H1 (cell line): ENCODE data around the gene CHRNA5. TPM values are rescaled to one million over a fixed set of nuclear protein-coding genes. Genes with fewer than 3 reads are reported as not detected.

ENCODE experiments used
- CTCF ChIA-PET: fragments of 300-600 bp; sonication (Branson Sonifier 250); formaldehyde crosslinking; loops from one replicate; lab custom pipeline; 2021; ENCODE audit not compliant: partially characterized antibody; lab: Charles Lee
- POLR2A ChIA-PET: fragments of 300-600 bp; sonication (Branson Sonifier 250); formaldehyde crosslinking; loops from one replicate; lab custom pipeline; 2021; ENCODE audit warnings: inconsistent platforms; ENCODE audit not compliant: partially characterized antibody; lab: Charles Lee
- DNase-seq, 2 experiments: peaks; one replicate each; pipeline versions ENCODE4 v3.0.0 to v3.0.0-alpha.2; 2010 to 2022; ENCODE audit warnings: low spot score in 2 of 2, low read depth in 1 of 2, mixed read lengths in 1 of 2
- FAIRE-seq: peaks from 2 replicates; lab custom pipeline; 2011; peaks lifted over from hg19 to GRCh38; lab: Jason Lieb, UNC
- H2AFZ ChIP-seq: 2 replicates; pipeline ENCODE4 v1.8.1; 2012; ENCODE audit warnings: low read length, inconsistent platforms
- H2AK5ac ChIP-seq: 2 replicates; pipeline ENCODE4 v1.6.1; 2013; ENCODE audit warnings: low read depth, low read length
- H2BK120ac ChIP-seq: replicated peaks from 2 replicates; pipeline ENCODE3; 2013; ENCODE audit warnings: low read depth, low read length, inconsistent platforms
- H2BK12ac ChIP-seq: 2 replicates; pipeline ENCODE4 v1.6.1; 2013; ENCODE audit warnings: low read depth, low read length
- H2BK15ac ChIP-seq: 2 replicates; pipeline ENCODE4 v1.6.1; 2013; ENCODE audit warnings: low read length
- H2BK20ac ChIP-seq: 2 replicates; pipeline ENCODE4 v1.6.1; 2013; ENCODE audit warnings: low read length
- H2BK5ac ChIP-seq: 2 replicates; pipeline ENCODE4 v1.6.1; 2013; ENCODE audit warnings: low read depth, low read length
- H3K14ac ChIP-seq: 2 replicates; pipeline ENCODE4 v1.6.1; 2013; ENCODE audit warnings: inconsistent platforms; ENCODE audit not compliant: insufficient read length
- H3K18ac ChIP-seq: 2 replicates; pipeline ENCODE4 v1.6.1; 2013; ENCODE audit warnings: low read length; ENCODE audit errors: extremely low read depth
- H3K23ac ChIP-seq: 2 replicates; pipeline ENCODE4 v1.6.1; 2013; ENCODE audit warnings: inconsistent platforms; ENCODE audit not compliant: insufficient read length
- H3K23me2 ChIP-seq: 2 replicates; pipeline ENCODE4 v1.6.1; 2013; ENCODE audit warnings: low read depth, low read length
- H3K27ac ChIP-seq: 2 replicates; pipeline ENCODE4 v1.6.1; 2011; ENCODE audit warnings: low read depth, low read length, inconsistent platforms
- H3K27me3 ChIP-seq, 4 experiments: replicated peaks in 1 of 4; 1 replicate in 1 of 4; 2 replicates in 3 of 4; pipeline versions ENCODE4 v1.6.1 to v1.8.1; 2011 to 2013; ENCODE audit warnings: low read length in 3 of 4, mild to moderate bottlenecking in 3 of 4, inconsistent platforms in 2 of 4, mixed read lengths in 2 of 4, moderate library complexity in 1 of 4; ENCODE audit not compliant: control insufficient read depth in 3 of 4, insufficient read depth in 3 of 4; ENCODE audit errors: extremely low read depth in 1 of 4
- H3K36me3 ChIP-seq, 4 experiments: 2 replicates each; pipeline versions ENCODE4 v1.6.1 to v1.8.1; 2011 to 2013; ENCODE audit warnings: mild to moderate bottlenecking in 4 of 4, low read length in 3 of 4, moderate library complexity in 2 of 4, control low read depth in 1 of 4, inconsistent platforms in 1 of 4; ENCODE audit not compliant: insufficient read depth in 4 of 4, control insufficient read depth in 2 of 4
- H3K4ac ChIP-seq: replicated peaks from 2 replicates; pipeline ENCODE3; 2013; ENCODE audit warnings: low read length, low read depth, mixed read lengths, inconsistent platforms; ENCODE audit not compliant: insufficient read length
- H3K4me1 ChIP-seq, 4 experiments: replicated peaks in 1 of 4; 1 replicate in 1 of 4; 2 replicates in 3 of 4; pipeline versions ENCODE4 v1.6.1 to v1.8.1; 2011 to 2013; ENCODE audit warnings: low read length in 3 of 4, inconsistent platforms in 2 of 4, mixed read lengths in 1 of 4; ENCODE audit not compliant: insufficient read depth in 4 of 4, control insufficient read depth in 3 of 4
- H3K4me2 ChIP-seq, 2 experiments: 2 replicates each; pipeline versions ENCODE4 v1.6.1 to v1.8.1; 2011 to 2013; ENCODE audit warnings: low read depth in 2 of 2, low read length in 2 of 2, control low read depth in 1 of 2, inconsistent platforms in 1 of 2, mild to moderate bottlenecking in 1 of 2; ENCODE audit not compliant: insufficient read depth in 1 of 2
- H3K4me3 ChIP-seq, 4 experiments: fragments of 200-600, 300-600 bp in 1 of 4; sonication (generic), shearing (Covaris generic), sonication (Bioruptor Twin) in 1 of 4; 2 replicates each; pipeline versions ENCODE4 v1.5.1 to v1.8.1; 2011 to 2016; ENCODE audit warnings: low read length in 4 of 4, low read depth in 3 of 4, control low read depth in 2 of 4, inconsistent platforms in 2 of 4, mild to moderate bottlenecking in 2 of 4, mixed read lengths in 1 of 4, moderate library complexity in 1 of 4; ENCODE audit not compliant: insufficient read depth in 2 of 4; ENCODE audit errors: extremely low read depth in 1 of 4
- H3K56ac ChIP-seq: replicated peaks from 2 replicates; pipeline ENCODE3; 2013; ENCODE audit warnings: low read depth, mild to moderate bottlenecking, mixed read lengths, low read length, inconsistent platforms; ENCODE audit not compliant: insufficient read length
- H3K79me1 ChIP-seq: 2 replicates; pipeline ENCODE4 v1.6.1; 2013; ENCODE audit warnings: low read depth, low read length, control low read depth
- H3K79me2 ChIP-seq, 2 experiments: 2 replicates each; pipeline versions ENCODE4 v1.6.1 to v1.8.1; 2012 to 2013; ENCODE audit warnings: low read length in 2 of 2, mild to moderate bottlenecking in 2 of 2, inconsistent platforms in 1 of 2; ENCODE audit not compliant: insufficient read depth in 2 of 2, control insufficient read depth in 1 of 2
- H3K9ac ChIP-seq, 4 experiments: replicated peaks in 1 of 4; 1 replicate in 1 of 4; 2 replicates in 3 of 4; pipeline versions ENCODE4 v1.6.1 to v1.8.1; 2011 to 2013; ENCODE audit warnings: low read depth in 3 of 4, low read length in 3 of 4, control low read depth in 2 of 4, mild to moderate bottlenecking in 2 of 4, moderate library complexity in 2 of 4, inconsistent platforms in 1 of 4; ENCODE audit errors: extremely low read depth in 1 of 4
- H3K9me3 ChIP-seq, 2 experiments: 2 replicates each; pipeline versions ENCODE4 v1.6.1 to v1.8.1; 2012 to 2013; ENCODE audit warnings: mild to moderate bottlenecking in 2 of 2, moderate library complexity in 2 of 2, control low read depth in 1 of 2, inconsistent platforms in 1 of 2, low read depth in 1 of 2, low read length in 1 of 2, mixed read lengths in 1 of 2; ENCODE audit not compliant: insufficient read depth in 2 of 2
- H4K20me1 ChIP-seq, 2 experiments: replicated peaks in 1 of 2; 2 replicates each; pipeline versions ENCODE3 to v1.8.1; 2011 to 2013; ENCODE audit warnings: inconsistent platforms in 2 of 2, low read length in 2 of 2, mild to moderate bottlenecking in 1 of 2; ENCODE audit not compliant: insufficient read depth in 2 of 2, control insufficient read depth in 1 of 2
- H4K5ac ChIP-seq: 2 replicates; pipeline ENCODE4 v1.6.1; 2013; ENCODE audit warnings: low read length, low read depth, mixed read lengths, inconsistent platforms; ENCODE audit not compliant: insufficient read length
- H4K8ac ChIP-seq: 2 replicates; pipeline ENCODE4 v1.8.0; 2013; ENCODE audit warnings: mild to moderate bottlenecking, moderate library complexity, low read length, inconsistent platforms; ENCODE audit not compliant: insufficient read depth; ENCODE audit errors: extremely low read depth
- H4K91ac ChIP-seq: replicated peaks from 2 replicates; pipeline ENCODE3; 2013; ENCODE audit warnings: low read length, mixed read lengths, inconsistent platforms; ENCODE audit not compliant: insufficient read length
- CBX5 ChIP-seq: fragments of 300-800, 300-1000 bp; sonication (generic); IDR thresholded peaks from 2 replicates; pipeline ENCODE4 v1.7.1; 2016; ENCODE audit warnings: antibody characterized with exemption, low read length, low read depth
- CHD2 ChIP-seq: IDR thresholded peaks from 2 replicates; pipeline ENCODE4 v1.6.1; 2012; ENCODE audit warnings: low read length, improper control_type of control experiment
- NRF1 ChIP-seq: IDR thresholded peaks from 2 replicates; pipeline ENCODE4 v1.6.1; 2011; ENCODE audit warnings: mild to moderate bottlenecking, low read depth, low read length, improper control_type of control experiment
- WGBS, 2 experiments: shearing (Covaris generic) in 1 of 2; methylation state at CpG; one replicate each; pipeline versions ENCODE4 v1.1.6 to v1.1.7; 2013 to 2015; ENCODE audit warnings: low lambda C conversion rate in 2 of 2, mixed read lengths in 2 of 2, inconsistent platforms in 1 of 2, low coverage in 1 of 2, missing lambda C conversion rate in 1 of 2; ENCODE audit not compliant: insufficient replicate concordance in 2 of 2, insufficient coverage in 1 of 2, insufficient read length in 1 of 2; ENCODE audit errors: extremely low coverage in 1 of 2, missing lambda C conversion rate in 1 of 2; 5-methylcytosine and 5-hydroxymethylcytosine counted together
- polyA plus RNA-seq, 7 experiments: library from polyadenylated mRNA; depleted of rRNA in 3 of 7; stranded (reverse) in 5 of 7; unstranded in 2 of 7; fragments of >200 nt in 5 of 7; fragments of 200-250 nt in 2 of 7; gene quantifications; 1 replicate in 5 of 7; 2 replicates in 1 of 7; 4 replicates in 1 of 7; pipeline versions ENCODE4 v1.2.1 to v1.2.3, GENCODE V29; 2011 to 2013; ENCODE audit warnings: missing spikeins in 2 of 7, mixed read lengths in 2 of 7
- total RNA-seq: library from RNA; stranded (reverse); fragmentation: NEBNext Ultra II Directional; extraction: Animal tissue kit (Norgen Biotek cat#: 25700); gene quantifications from 2 replicates; pipeline ENCODE4 v1.2.1, GENCODE V29; 2021
- TF ChIP-seq, protein P1 (sequence below), 3 experiments: IDR thresholded peaks; 1 replicate in 2 of 3; 2 replicates in 1 of 3; pipeline versions ENCODE4 v1.5.1 to v1.6.1; 2011; ENCODE audit warnings: low read length in 3 of 3, mild to moderate bottlenecking in 3 of 3, inconsistent platforms in 2 of 3, low read depth in 1 of 3, moderate library complexity in 1 of 3; ENCODE audit not compliant: insufficient read depth in 1 of 3; ENCODE audit errors: control extremely low read depth in 1 of 3

The CHRNA5 gene
- total and polyA plus RNA-seq, 2 of the 8 experiments (the other 6 are each of a cell fraction or from before 2014, with no cell fraction given) = 13.5 to 31.4 TPM

DNA sequence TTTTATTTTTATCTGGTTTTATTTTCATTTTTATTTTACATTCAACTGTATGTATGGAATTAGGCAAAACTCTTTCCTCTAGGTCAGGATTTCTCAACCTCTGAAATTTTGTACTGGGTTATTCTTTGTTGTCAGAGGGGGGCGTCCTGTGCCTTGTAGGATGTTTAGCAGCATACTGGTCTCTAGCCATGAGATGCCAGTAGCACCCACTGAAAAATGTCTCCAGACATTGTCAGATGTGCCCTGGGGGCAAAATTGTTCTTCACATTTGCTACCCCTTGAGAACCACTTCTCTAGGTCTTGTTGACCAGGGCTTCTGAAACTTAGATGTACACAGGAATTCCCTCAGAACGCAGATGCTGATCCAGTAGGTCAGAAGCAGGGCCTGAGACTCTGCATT lies 5.4 kb downstream of the CHRNA5 start:
- H3K4me2 ChIP-seq = no peak overlapping the region
- POLR2A ChIA-PET = no interaction called here
- FAIRE-seq = no peak
- H4K91ac ChIP-seq = no peak overlapping the region
- no peaks in the 10 kb centered on the region for H3K27me3 ChIP-seq
- H3K36me3 ChIP-seq = no peaks in the 10 kb centered on the region; a peak in 1 of 8 replicates
- 63% methylated on average over 2 of the region's 2 CpGs; no CpG with 5 or more reads in 1 of the 2 experiments for WGBS, 2 experiments
- H2BK20ac ChIP-seq = no peak overlapping the region
- peaks cover 5% of the 10 kb centered on the region; the same call in 1 of the 2 replicates for H3K23me2 ChIP-seq
- no peak overlapping the region for H4K8ac ChIP-seq
- TF ChIP-seq NRF1 (no peak), CHD2 (no peak), CBX5 (no peak)
- TF ChIP-seq, protein P1, sequence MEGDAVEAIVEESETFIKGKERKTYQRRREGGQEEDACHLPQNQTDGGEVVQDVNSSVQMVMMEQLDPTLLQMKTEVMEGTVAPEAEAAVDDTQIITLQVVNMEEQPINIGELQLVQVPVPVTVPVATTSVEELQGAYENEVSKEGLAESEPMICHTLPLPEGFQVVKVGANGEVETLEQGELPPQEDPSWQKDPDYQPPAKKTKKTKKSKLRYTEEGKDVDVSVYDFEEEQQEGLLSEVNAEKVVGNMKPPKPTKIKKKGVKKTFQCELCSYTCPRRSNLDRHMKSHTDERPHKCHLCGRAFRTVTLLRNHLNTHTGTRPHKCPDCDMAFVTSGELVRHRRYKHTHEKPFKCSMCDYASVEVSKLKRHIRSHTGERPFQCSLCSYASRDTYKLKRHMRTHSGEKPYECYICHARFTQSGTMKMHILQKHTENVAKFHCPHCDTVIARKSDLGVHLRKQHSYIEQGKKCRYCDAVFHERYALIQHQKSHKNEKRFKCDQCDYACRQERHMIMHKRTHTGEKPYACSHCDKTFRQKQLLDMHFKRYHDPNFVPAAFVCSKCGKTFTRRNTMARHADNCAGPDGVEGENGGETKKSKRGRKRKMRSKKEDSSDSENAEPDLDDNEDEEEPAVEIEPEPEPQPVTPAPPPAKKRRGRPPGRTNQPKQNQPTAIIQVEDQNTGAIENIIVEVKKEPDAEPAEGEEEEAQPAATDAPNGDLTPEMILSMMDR (IDR thresholded peaks at IDR 0.05; ENCODE audit: control extremely low read depth in 1 of 3, insufficient read depth in 1 of 3, low read depth in 1 of 3, low read length in 3 of 3) = peak in 2 of 3 experiments; percentile 10 to 16; a peak in 2 of 4 replicates
- H3K9ac ChIP-seq = no peak overlapping the region
- no peak overlapping the region for H4K5ac ChIP-seq
- H3K79me1 ChIP-seq = no peaks in the 10 kb centered on the region; the same call in 1 of the 2 replicates
- CTCF ChIA-PET = interaction anchor here (0.8 kb wide), 1 partner anchor 45 kb away, joined by 3 read pairs; no protein-coding TSS in a partner anchor
- no peak overlapping the region for H2AFZ ChIP-seq
- H2BK15ac ChIP-seq = no peak overlapping the region
- no peak overlapping the region for H2BK120ac ChIP-seq
- no peak overlapping the region for H2AK5ac ChIP-seq
- peaks cover 0 to 61% of the 10 kb centered on the region in 2 experiments; a peak in 2 of 4 replicates for H3K79me2 ChIP-seq
- H3K27ac ChIP-seq = no peak overlapping the region
- H3K23ac ChIP-seq = no peak overlapping the region
- no peak overlapping the region for H2BK12ac ChIP-seq
- H2BK5ac ChIP-seq = no peak overlapping the region
- H3K9me3 ChIP-seq = no peaks in the 10 kb centered on the region
- H3K4me3 ChIP-seq = no peak overlapping the region
- H4K20me1 ChIP-seq = peaks cover 0 to 2% of the 10 kb centered on the region in 2 experiments
- H3K4ac ChIP-seq = no peak overlapping the region
- no peak overlapping the region for H3K18ac ChIP-seq
- no peak for DNase-seq
- H3K56ac ChIP-seq = no peak overlapping the region
- no peak overlapping the region for H3K14ac ChIP-seq
- H3K4me1 ChIP-seq = peaks cover 0 to 3% (median 0%) of the 10 kb centered on the region in 4 experiments; a peak in 1 of 7 replicates
